GM12878 (cell line): ENCODE results near the gene PLXNA4. TPM values are rescaled to one million over a fixed set of nuclear protein-coding genes. Genes with fewer than 3 reads are reported as not detected.

Source experiments
- ATAC-seq: fragments of 200-7000 bp; cut with Tn5 transposase; 3 replicates; pipeline ENCODE4 v1.9.1; 2020; ENCODE audit warnings: mild to moderate bottlenecking, moderate library complexity
- BruUV-seq: library from RNA; stranded (reverse); fragments of 400-500 nt; replicated peaks from 2 replicates; lab custom pipeline; 2021; lab: Mats Ljungman, UMichigan
- CTCF ChIA-PET: fragments of 300-600 bp; sonication (Branson Sonifier 250); formaldehyde crosslinking; extraction: SDS; loops from one replicate; lab custom pipeline; 2021; ENCODE audit warnings: inconsistent platforms; lab: Yijun Ruan, JAX
- POLR2A ChIA-PET: fragments of 350-600 bp; formaldehyde crosslinking; extraction: SDS; loops from one replicate; lab custom pipeline; 2021; ENCODE audit warnings: inconsistent platforms; lab: Charles Lee
- RAD21 ChIA-PET: fragments of 300-600 bp; sonication (Branson Sonifier 250); formaldehyde crosslinking; loops from one replicate; lab custom pipeline; 2023; ENCODE audit warnings: antibody characterized with exemption; ENCODE audit not compliant: unreplicated experiment; lab: Charles Lee
- SMC1A ChIA-PET: fragments of 300-600 bp; sonication (Branson Sonifier 250); formaldehyde crosslinking; loops from one replicate; lab custom pipeline; 2023; ENCODE audit not compliant: unreplicated experiment, uncharacterized antibody; lab: Charles Lee
- DNase-seq: peaks from one replicate; pipeline ENCODE4 v3.0.0-alpha.2; 2011; ENCODE audit warnings: low read depth, low spot score
- FAIRE-seq: peaks from 3 replicates; lab custom pipeline; 2011; peaks lifted over from hg19 to GRCh38; lab: Jason Lieb, UNC
- H2AFZ ChIP-seq: 2 replicates; pipeline ENCODE4 v1.6.0; 2011; ENCODE audit warnings: low read depth, low read length, control low read depth; ENCODE audit not compliant: control insufficient read depth
- H3K27ac ChIP-seq: 2 replicates; pipeline ENCODE4 v1.5.1; 2011; ENCODE audit warnings: control low read depth; ENCODE audit not compliant: control insufficient read depth, insufficient read depth
- H3K27me3 ChIP-seq, 2 experiments: replicated peaks in 1 of 2; 2 replicates each; pipeline versions ENCODE4 v1.6.0 to v1.6.1; 2011; ENCODE audit warnings: low read length in 1 of 2; ENCODE audit not compliant: control insufficient read depth in 2 of 2, insufficient read depth in 2 of 2
- H3K36me3 ChIP-seq, 2 experiments: 2 replicates each; pipeline ENCODE4 v1.5.1; 2011; ENCODE audit warnings: low read length in 1 of 2; ENCODE audit not compliant: control insufficient read depth in 2 of 2, insufficient read depth in 2 of 2
- H3K4me1 ChIP-seq: 2 replicates; pipeline ENCODE4 v1.6.1; 2011; ENCODE audit warnings: mild to moderate bottlenecking, low read length, moderate library complexity, mixed read lengths; ENCODE audit not compliant: control insufficient read depth, insufficient read depth
- H3K4me2 ChIP-seq: 2 replicates; pipeline ENCODE4 v1.6.0; 2011; ENCODE audit warnings: control low read depth; ENCODE audit not compliant: control insufficient read depth, insufficient read depth
- H3K4me3 ChIP-seq: fragments of 200-600 bp; sonication (generic); 2 replicates; pipeline ENCODE4 v1.5.1; 2016
- H3K79me2 ChIP-seq: 2 replicates; pipeline ENCODE4 v1.6.0; 2011; ENCODE audit warnings: low read length; ENCODE audit not compliant: control insufficient read depth, insufficient read depth
- H3K9ac ChIP-seq: 2 replicates; pipeline ENCODE4 v1.8.0; 2011; ENCODE audit warnings: low read length, control low read depth, mixed read lengths; ENCODE audit not compliant: control insufficient read depth, insufficient read depth
- H3K9me3 ChIP-seq: replicated peaks from 3 replicates; pipeline ENCODE4 v1.5.1; 2011; ENCODE audit warnings: mild to moderate bottlenecking, low read length; ENCODE audit not compliant: control insufficient read depth, insufficient read depth
- H4K20me1 ChIP-seq: 2 replicates; pipeline ENCODE4 v1.6.0; 2011; ENCODE audit not compliant: control insufficient read depth, insufficient read depth
- BRCA1 ChIP-seq: IDR thresholded peaks from 2 replicates; pipeline ENCODE4 v1.6.1; 2011; ENCODE audit warnings: low read depth, low read length, improper control_type of control experiment
- CBFB ChIP-seq: IDR thresholded peaks from 2 replicates; pipeline ENCODE4 v1.6.1; 2016; ENCODE audit warnings: antibody characterized with exemption, low read depth
- CHD1 ChIP-seq: IDR thresholded peaks from 2 replicates; pipeline ENCODE4 v1.6.1; 2012; ENCODE audit warnings: low read depth, low read length, improper control_type of control experiment
- CREB1 ChIP-seq: IDR thresholded peaks from 2 replicates; pipeline ENCODE4 v1.6.1; 2012; ENCODE audit warnings: low read depth, mild to moderate bottlenecking, inconsistent platforms
- EED ChIP-seq: sonication (generic); IDR thresholded peaks from 2 replicates; pipeline ENCODE4 v1.6.1; 2016; ENCODE audit warnings: antibody characterized with exemption, low read depth
- IKZF1 ChIP-seq: fragments of 450-650 bp; conservative IDR thresholded peaks from 2 replicates; pipeline ENCODE4 v1.6.1; 2017; ENCODE audit warnings: antibody characterized with exemption, mild to moderate bottlenecking
- LARP7 ChIP-seq: fragments of 450-650 bp; IDR thresholded peaks from 2 replicates; pipeline ENCODE4 v1.6.1; 2017; ENCODE audit warnings: mild to moderate bottlenecking
- SIX5 ChIP-seq: IDR thresholded peaks from 2 replicates; pipeline ENCODE4 v1.6.1; 2011; ENCODE audit warnings: mild to moderate bottlenecking, low read depth, low read length, moderate library complexity; ENCODE audit not compliant: severe bottlenecking
- SREBF1 ChIP-seq: IDR thresholded peaks from 2 replicates; pipeline ENCODE4 v1.6.1; 2012; ENCODE audit warnings: mild to moderate bottlenecking, low read length
- ZNF217 ChIP-seq: fragments of 450-650 bp; IDR thresholded peaks from 2 replicates; pipeline ENCODE4 v1.6.1; 2017; ENCODE audit warnings: antibody characterized with exemption, mild to moderate bottlenecking
- WGBS: methylation state at CpG from one replicate; pipeline ENCODE4 v1.1.6; 2016; ENCODE audit warnings: low lambda C conversion rate; ENCODE audit not compliant: insufficient replicate concordance, insufficient coverage; ENCODE audit errors: missing lambda C conversion rate; 5-methylcytosine and 5-hydroxymethylcytosine counted together
- in situ Hi-C: fragments of 300-500 bp; cut with MboI; formaldehyde crosslinking; loops from 9 replicates; pipeline ENCODE4 v1.14.3; 2018; ENCODE audit warnings: mixed read lengths
- intact Hi-C: fragments of 100-400 bp; cut with micrococcal nuclease; formaldehyde crosslinking; loops from one replicate; pipeline ENCODE4 v1.14.2; 2022; ENCODE audit not compliant: unreplicated experiment
- polyA plus RNA-seq, 11 experiments: library from polyadenylated mRNA; depleted of rRNA in 4 of 11; unstranded in 6 of 11; stranded (reverse) in 5 of 11; fragments of >200 nt; fragmentation: Nextera tagmentation in 4 of 11; fragmentation: Illumina TruSeq in 1 of 11; extraction: Ambion mirVana in 4 of 11; extraction: Trizol in 1 of 11; gene quantifications; 1 replicate in 1 of 11; 2 replicates in 10 of 11; pipeline versions ENCODE4 v1.2.1 to v1.2.3, GENCODE V29; 2011 to 2016; ENCODE audit warnings: inconsistent platforms in 2 of 11, missing spikeins in 2 of 11, low read depth in 1 of 11
- total RNA-seq, 4 experiments: library from RNA; depleted of rRNA in 3 of 4; stranded (reverse); fragments of >200 nt in 3 of 4; fragmentation: Illumina TruSeq in 1 of 4; extraction: Trizol in 1 of 4; gene quantifications; 2 replicates each; pipeline versions ENCODE4 v1.2.1 to v1.2.3, GENCODE V29; 2013 to 2021
- TF ChIP-seq, protein P1 (sequence below): fragments of 450-650 bp; conservative IDR thresholded peaks from 2 replicates; pipeline ENCODE4 v1.6.1; 2017; ENCODE audit warnings: mild to moderate bottlenecking, moderate library complexity
- TF ChIP-seq, protein P2 (sequence below): fragments of 450-650 bp; formaldehyde crosslinking; IDR thresholded peaks from 2 replicates; pipeline ENCODE4 v1.4.0; 2020; ENCODE audit warnings: mild to moderate bottlenecking, moderate library complexity

Gene PLXNA4
- total and polyA plus RNA-seq, 10 of the 15 experiments (the other 5 are each of a cell fraction or from before 2014, with no cell fraction given), result 0.03 TPM; not detected in 9

DNA sequence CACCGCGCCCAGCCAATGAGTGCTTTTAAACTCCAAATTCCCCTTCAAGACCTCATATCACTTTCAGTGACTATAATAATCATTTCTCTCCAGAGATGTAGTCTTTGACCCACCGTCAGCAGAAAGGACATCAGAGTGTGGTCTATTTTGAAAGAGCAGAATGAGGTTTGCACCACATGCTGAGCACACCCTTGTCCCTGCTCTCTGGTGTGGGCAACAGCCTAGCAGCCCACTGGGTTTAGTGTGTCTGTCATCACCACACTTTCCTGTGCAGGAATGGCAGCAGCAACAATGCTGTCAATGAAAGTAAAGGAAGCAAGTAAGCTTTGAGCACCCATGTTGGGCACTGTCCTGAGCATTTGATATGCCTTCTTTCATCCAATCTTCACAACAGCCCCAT, 122.4 kb downstream of the PLXNA4 start:
- Histone ChIP-seq H3K4me1 (no peaks in the 10 kb centered on the region), H3K79me2 (no peaks in the 10 kb centered on the region), H3K4me3 (no peak overlapping the region), H3K4me2 (no peak overlapping the region), H3K9me3 (no peaks in the 10 kb centered on the region), H4K20me1 (no peaks in the 10 kb centered on the region), H3K27me3 (peaks cover 2 to 3% of the 10 kb centered on the region in 2 experiments; a peak in 2 of 4 replicates), H3K27ac (no peak overlapping the region)
- RAD21 ChIA-PET, result no interaction called here
- DNase-seq (no peak), ATAC-seq (no peak)
- TF ChIP-seq SREBF1 (no peak), EED (no peak), CREB1 (no peak)
- TF ChIP-seq, protein P1, sequence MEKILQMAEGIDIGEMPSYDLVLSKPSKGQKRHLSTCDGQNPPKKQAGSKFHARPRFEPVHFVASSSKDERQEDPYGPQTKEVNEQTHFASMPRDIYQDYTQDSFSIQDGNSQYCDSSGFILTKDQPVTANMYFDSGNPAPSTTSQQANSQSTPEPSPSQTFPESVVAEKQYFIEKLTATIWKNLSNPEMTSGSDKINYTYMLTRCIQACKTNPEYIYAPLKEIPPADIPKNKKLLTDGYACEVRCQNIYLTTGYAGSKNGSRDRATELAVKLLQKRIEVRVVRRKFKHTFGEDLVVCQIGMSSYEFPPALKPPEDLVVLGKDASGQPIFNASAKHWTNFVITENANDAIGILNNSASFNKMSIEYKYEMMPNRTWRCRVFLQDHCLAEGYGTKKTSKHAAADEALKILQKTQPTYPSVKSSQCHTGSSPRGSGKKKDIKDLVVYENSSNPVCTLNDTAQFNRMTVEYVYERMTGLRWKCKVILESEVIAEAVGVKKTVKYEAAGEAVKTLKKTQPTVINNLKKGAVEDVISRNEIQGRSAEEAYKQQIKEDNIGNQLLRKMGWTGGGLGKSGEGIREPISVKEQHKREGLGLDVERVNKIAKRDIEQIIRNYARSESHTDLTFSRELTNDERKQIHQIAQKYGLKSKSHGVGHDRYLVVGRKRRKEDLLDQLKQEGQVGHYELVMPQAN, result no peak
- TF ChIP-seq, all 136 proteins: peak for 0
- BruUV-seq, result no TSS peak
- no peak overlapping the region for H2AFZ ChIP-seq
- H3K9ac ChIP-seq, result no peak overlapping the region
- H3K36me3 ChIP-seq, result no peaks in the 10 kb centered on the region
- intact Hi-C loops (no loop called here), in situ Hi-C loops (no loop called here)
- ChIA-PET CTCF (no interaction called here), POLR2A (no interaction called here), SMC1A (no interaction called here)
- WGBS, result 60% methylated on average over 3 of the region's 3 CpGs
- no peak for FAIRE-seq

DNA sequence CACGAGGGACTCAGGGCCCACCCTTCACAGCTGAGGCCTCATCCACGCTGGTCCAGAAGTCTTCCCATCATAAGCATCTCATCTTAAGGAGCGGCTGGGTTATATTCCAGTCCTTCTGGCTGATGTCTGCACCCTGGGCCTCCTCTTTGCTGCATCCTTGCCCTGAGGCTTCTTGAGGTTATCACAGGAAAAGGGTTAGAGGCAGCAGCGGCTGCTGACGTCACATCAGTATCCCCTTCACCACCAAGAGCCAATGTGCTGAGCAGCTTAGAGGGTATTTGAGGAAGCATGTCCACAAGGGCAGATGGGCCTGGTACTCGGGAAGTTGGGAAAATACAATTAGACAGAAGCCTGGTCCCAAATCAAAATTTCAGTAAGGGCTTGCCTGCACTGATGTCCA, 125.1 kb downstream of the PLXNA4 start:
- RAD21 ChIA-PET, result no interaction called here
- WGBS, result 6% methylated on average over 6 of the region's 6 CpGs
- intact Hi-C loops (no loop called here), in situ Hi-C loops (no loop called here)
- SMC1A ChIA-PET, result no interaction called here
- no peak overlapping the region for H3K4me3 ChIP-seq
- H3K9me3 ChIP-seq, result no peaks in the 10 kb centered on the region
- H3K4me1 ChIP-seq, result no peaks in the 10 kb centered on the region
- ATAC-seq (no peak), DNase-seq (no peak), FAIRE-seq (no peak)
- no peaks in the 10 kb centered on the region for H3K36me3 ChIP-seq
- peaks cover 2 to 3% of the 10 kb centered on the region in 2 experiments; a peak in 2 of 4 replicates for H3K27me3 ChIP-seq
- H3K79me2 ChIP-seq, result no peaks in the 10 kb centered on the region
- BruUV-seq, result no TSS peak
- H3K4me2 ChIP-seq, result no peak overlapping the region
- CTCF ChIA-PET, result no interaction called here
- no peak overlapping the region for H3K9ac ChIP-seq
- no peak overlapping the region for H3K27ac ChIP-seq
- no peaks in the 10 kb centered on the region for H4K20me1 ChIP-seq
- POLR2A ChIA-PET, result no interaction called here
- H2AFZ ChIP-seq, result no peak overlapping the region
- no peak for TF ChIP-seq CBFB
- TF ChIP-seq BRCA1, result no peak
- TF ChIP-seq SIX5, result no peak
- no peak for TF ChIP-seq IKZF1
- TF ChIP-seq CHD1, result no peak
- TF ChIP-seq LARP7, result no peak
- TF ChIP-seq, protein P2, sequence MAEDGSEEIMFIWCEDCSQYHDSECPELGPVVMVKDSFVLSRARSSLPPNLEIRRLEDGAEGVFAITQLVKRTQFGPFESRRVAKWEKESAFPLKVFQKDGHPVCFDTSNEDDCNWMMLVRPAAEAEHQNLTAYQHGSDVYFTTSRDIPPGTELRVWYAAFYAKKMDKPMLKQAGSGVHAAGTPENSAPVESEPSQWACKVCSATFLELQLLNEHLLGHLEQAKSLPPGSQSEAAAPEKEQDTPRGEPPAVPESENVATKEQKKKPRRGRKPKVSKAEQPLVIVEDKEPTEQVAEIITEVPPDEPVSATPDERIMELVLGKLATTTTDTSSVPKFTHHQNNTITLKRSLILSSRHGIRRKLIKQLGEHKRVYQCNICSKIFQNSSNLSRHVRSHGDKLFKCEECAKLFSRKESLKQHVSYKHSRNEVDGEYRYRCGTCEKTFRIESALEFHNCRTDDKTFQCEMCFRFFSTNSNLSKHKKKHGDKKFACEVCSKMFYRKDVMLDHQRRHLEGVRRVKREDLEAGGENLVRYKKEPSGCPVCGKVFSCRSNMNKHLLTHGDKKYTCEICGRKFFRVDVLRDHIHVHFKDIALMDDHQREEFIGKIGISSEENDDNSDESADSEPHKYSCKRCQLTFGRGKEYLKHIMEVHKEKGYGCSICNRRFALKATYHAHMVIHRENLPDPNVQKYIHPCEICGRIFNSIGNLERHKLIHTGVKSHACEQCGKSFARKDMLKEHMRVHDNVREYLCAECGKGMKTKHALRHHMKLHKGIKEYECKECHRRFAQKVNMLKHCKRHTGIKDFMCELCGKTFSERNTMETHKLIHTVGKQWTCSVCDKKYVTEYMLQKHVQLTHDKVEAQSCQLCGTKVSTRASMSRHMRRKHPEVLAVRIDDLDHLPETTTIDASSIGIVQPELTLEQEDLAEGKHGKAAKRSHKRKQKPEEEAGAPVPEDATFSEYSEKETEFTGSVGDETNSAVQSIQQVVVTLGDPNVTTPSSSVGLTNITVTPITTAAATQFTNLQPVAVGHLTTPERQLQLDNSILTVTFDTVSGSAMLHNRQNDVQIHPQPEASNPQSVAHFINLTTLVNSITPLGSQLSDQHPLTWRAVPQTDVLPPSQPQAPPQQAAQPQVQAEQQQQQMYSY (CRISPR knock-in tag), result no peak
- no peak for TF ChIP-seq ZNF217
